ENCODE results near the gene IPCEF1. TPM values are rescaled to one million over a fixed set of nuclear protein-coding genes. Genes with fewer than 3 reads are reported as not detected.
"Not testable (repeated sequence)": the region's sequence is repeated elsewhere in the genome, so short reads cannot be mapped to it uniquely, and the experiment has no call there.

Gene IPCEF1
- total RNA-seq, 2 experiments from 2014 or later = 17.3 to 18.8 TPM

DNA sequence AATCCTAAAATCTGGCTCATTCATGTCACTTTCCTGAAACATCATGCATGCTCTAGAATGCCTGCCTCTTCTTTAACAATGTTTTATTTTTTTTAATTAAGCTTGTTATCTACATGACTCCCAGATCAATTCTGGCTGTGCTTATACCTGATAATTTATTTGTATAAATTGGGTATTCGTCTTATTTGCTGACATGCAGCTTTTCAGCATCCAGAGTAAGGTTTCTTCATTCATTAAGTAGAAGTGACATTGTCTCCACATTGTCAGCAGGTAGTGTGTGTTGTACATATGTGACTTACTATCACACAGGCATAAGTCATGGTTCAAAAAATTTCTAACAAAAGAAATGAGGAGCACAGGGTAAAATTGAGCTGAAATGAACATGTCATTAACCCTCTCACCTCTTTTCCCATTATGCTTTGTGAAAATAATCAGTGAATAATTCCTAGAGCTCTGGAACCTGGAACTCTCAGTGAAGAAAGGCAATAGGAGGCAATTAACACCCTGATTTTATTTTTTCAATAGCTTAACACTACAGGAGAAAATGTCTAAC is 160.2 kb downstream of the IPCEF1 start:
- peaks cover 31% of the 10 kb centered on the region for H3K36me3 Mint-ChIP-seq
- DNase-seq = no peak
- H3K9me3 Mint-ChIP-seq (ENCODE audit: low read depth) = peaks cover 2% of the 10 kb centered on the region
- ATAC-seq = no peak
- peaks cover 13% of the 10 kb centered on the region for H3K4me1 Mint-ChIP-seq
- CTCF ChIA-PET = interaction anchor here (1.3 to 1.9 kb wide), 3 partner anchors 12 to 81 kb away, joined by 3 to 7 read pairs (median 5); no protein-coding TSS in a partner anchor
- no peaks in the 10 kb centered on the region for H3K27me3 Mint-ChIP-seq
- H3K27ac Mint-ChIP-seq = no peak overlapping the region
- no peak overlapping the region for H3K4me3 Mint-ChIP-seq

DNA sequence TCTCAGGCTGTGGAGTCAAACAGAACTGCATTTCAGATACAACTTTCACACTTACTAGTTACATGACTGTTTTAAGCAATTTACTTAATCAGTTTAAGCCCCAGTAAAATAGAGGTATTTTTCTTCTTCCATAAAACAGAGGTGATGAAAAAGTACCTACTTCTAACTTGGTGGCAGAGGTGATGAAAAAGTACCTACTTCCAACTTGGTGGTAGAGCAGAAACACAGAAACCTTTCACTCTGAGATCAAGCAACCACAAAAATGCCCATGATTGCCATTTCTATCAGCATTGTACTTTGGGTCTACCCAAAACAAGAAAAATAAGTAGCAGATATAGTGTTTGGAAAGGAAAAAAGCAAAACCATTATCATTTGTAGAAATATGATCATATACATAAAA is 168.9 kb downstream of the IPCEF1 start:
- peaks cover under 1% of the 10 kb centered on the region for H3K9me3 Mint-ChIP-seq (ENCODE audit: low read depth)
- H3K4me1 Mint-ChIP-seq = peaks cover 10% of the 10 kb centered on the region
- H3K36me3 Mint-ChIP-seq = peaks cover 27% of the 10 kb centered on the region
- CTCF ChIA-PET = no interaction called here
- H3K27me3 Mint-ChIP-seq = no peaks in the 10 kb centered on the region
- no peak overlapping the region for H3K27ac Mint-ChIP-seq
- DNase-seq = no peak
- no peak overlapping the region for H3K4me3 Mint-ChIP-seq
- no peak for ATAC-seq

DNA sequence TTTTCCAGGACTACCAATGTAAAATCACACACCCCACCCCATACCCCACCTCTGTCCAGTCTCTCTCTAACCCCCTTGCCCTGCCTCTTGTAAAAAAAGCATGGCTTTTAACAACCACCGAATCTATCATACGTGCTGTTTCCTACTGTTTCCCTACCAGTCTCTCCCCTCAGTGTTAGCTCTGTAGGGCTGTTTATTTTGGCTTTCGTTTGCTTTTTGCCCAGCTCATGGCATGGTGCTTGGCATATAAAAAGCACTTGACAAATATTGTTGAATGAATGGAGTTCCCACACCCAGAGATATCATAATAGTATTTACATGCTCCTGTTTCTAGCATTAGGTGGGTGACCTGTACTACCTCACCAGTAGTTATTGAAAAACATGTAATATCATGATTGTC is 169.4 kb downstream of the IPCEF1 start:
- ATAC-seq (no peak), DNase-seq (no peak)
- Mint-ChIP-seq H3K4me3 (no peak overlapping the region), H3K9me3 (ENCODE audit: low read depth) (peaks cover under 1% of the 10 kb centered on the region), H3K36me3 (peaks cover 27% of the 10 kb centered on the region), H3K4me1 (peaks cover 10% of the 10 kb centered on the region), H3K27me3 (no peaks in the 10 kb centered on the region), H3K27ac (no peak overlapping the region)
- CTCF ChIA-PET = no interaction called here

DNA sequence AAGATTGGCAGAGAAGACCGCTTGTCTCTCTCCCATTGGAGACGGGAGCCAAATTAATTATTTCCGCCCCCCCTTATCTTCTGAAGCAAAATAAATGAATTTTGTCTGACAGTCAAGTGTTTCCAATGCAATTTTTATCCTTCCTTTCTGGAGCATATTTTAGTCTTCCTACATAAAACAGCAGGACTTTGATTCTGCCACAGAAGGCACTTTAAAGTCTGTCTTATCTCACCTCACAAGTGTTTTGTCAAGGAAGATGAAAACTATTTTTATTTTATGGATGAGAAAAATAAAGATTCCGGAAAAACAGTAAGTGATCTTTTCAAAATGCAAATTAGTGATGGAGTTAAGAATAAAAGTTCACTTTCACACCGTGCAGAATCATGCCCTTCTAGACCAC is 177.2 kb downstream of the IPCEF1 start:
- Mint-ChIP-seq H3K4me3 (no peak overlapping the region), H3K27ac (no peak overlapping the region), H3K9me3 (ENCODE audit: low read depth) (peaks cover 9% of the 10 kb centered on the region), H3K4me1 (no peaks in the 10 kb centered on the region), H3K36me3 (peaks cover 28% of the 10 kb centered on the region), H3K27me3 (no peaks in the 10 kb centered on the region)
- CTCF ChIA-PET = no interaction called here
- no peak for ATAC-seq
- no peak for DNase-seq

DNA sequence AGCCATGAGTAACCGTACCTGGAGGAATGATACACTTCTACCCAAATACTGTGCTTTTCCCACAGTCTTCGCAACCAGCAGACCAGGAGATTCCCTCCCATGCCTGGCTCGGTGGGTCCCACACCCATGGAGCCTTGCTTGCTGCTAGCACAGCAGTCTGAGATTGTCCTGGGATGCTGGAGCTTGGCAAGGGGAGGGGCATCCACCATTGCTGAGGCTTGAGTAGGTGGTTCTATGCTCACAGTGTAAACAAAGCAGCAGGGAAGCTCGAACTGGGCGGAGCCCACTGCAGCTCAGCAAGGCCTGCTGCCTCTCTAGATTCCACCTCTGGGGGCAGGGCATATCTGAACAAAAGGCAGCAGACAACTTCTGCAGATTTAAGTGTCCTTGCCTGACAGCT is 184.2 kb downstream of the IPCEF1 start:
- H3K9me3 Mint-ChIP-seq (ENCODE audit: low read depth); ATAC-seq; DNase-seq; H3K4me1 Mint-ChIP-seq; H3K27ac Mint-ChIP-seq; H3K27me3 Mint-ChIP-seq; H3K4me3 Mint-ChIP-seq; CTCF ChIA-PET: not testable (repeated sequence)
- H3K36me3 Mint-ChIP-seq = peaks cover 38% of the 10 kb centered on the region

DNA sequence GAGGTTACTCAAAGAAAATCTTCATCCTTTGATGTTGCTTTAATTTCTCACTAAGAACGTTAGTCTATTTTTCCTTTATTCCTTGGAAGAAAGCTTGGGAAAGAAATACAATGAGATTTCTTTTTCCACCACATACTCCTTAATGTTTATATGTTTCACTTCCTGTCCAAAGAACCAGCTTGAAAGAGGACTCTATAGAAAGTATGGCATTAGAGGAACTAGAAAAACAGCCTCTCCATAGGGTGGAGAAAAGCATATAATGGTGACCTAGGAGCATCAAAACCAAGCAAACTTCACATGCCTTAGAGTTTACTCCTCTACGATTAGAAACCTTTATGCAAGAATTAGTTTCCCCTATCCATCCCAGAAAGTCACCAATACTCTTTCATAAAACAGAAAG is 186.5 kb downstream of the IPCEF1 start:
- Mint-ChIP-seq H3K9me3 (ENCODE audit: low read depth) (peaks cover 4% of the 10 kb centered on the region), H3K27ac (no peak overlapping the region), H3K36me3 (peaks cover 37% of the 10 kb centered on the region), H3K27me3 (no peaks in the 10 kb centered on the region), H3K4me3 (no peak overlapping the region), H3K4me1 (peaks cover 10% of the 10 kb centered on the region)
- CTCF ChIA-PET = interaction anchor here (0.6 to 0.9 kb wide), 2 partner anchors 13 to 340 kb away, joined by 3 to 4 read pairs; partner anchors contain the start of gene CNKSR3
- ATAC-seq (no peak), DNase-seq (no peak)

DNA sequence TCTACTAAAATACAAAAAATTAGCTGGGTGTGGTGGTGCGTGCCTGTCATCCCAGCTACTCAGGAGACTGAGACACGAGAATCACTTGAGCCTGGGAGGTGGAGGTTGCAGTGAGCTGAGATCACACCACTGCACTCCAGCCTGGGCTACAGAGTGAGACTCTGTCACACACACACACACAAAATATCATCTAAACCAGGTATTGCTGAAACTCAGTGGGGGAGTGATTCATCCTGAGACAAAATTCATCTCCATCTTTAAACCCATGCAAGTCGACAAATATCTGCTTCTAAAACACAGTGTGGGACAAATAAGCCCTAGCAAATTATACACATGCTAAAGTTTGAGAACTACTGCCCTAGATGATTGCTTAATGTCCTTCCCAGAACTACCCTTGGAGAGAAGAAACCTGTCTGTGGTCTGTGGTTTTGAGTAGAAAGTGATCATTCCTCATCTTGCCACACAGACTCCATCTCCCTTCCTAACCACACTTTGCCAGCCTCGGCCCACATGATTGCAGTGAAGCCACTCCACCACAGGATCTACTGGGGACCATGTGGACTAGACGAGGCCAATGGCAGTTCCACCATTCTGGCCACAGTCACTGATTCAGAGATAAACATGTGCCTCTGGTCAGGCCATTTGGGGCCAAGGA is 187.3 kb downstream of the IPCEF1 start:
- Mint-ChIP-seq H3K27ac (no peak overlapping the region), H3K36me3 (peaks cover 32% of the 10 kb centered on the region), H3K9me3 (ENCODE audit: low read depth) (no peaks in the 10 kb centered on the region), H3K27me3 (no peaks in the 10 kb centered on the region), H3K4me1 (peaks cover 10% of the 10 kb centered on the region), H3K4me3 (no peak overlapping the region)
- CTCF ChIA-PET = no interaction called here
- no peak for DNase-seq
- ATAC-seq = no peak

DNA sequence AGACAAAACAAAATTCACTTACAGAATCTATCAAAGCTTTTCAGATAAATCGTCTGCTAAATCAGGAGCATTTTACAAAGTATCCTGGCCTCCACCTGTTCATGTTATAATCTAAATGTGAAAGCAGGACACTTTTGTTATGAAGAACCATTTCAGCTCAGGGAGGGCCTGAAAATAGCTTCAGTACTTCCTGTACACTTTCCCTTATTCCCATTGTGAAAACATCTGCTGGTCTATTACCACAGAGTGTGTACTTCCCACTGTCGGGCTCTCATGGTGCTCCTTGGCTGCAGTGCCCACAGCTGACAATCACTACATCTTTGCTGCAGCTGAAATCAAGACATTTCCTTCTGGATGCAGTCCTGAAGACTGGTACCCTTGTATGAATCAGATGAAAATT is 189.5 kb downstream of the IPCEF1 start:
- Mint-ChIP-seq H3K4me1 (peaks cover 10% of the 10 kb centered on the region), H3K27ac (no peak overlapping the region), H3K9me3 (ENCODE audit: low read depth) (no peaks in the 10 kb centered on the region), H3K4me3 (no peak overlapping the region), H3K27me3 (no peaks in the 10 kb centered on the region), H3K36me3 (peaks cover 25% of the 10 kb centered on the region)
- CTCF ChIA-PET = interaction anchor here (1.1 to 3.1 kb wide), 2 partner anchors 9 to 110 kb away, joined by 3 to 14 read pairs; no protein-coding TSS in a partner anchor
- ATAC-seq (no peak), DNase-seq (no peak)

DNA sequence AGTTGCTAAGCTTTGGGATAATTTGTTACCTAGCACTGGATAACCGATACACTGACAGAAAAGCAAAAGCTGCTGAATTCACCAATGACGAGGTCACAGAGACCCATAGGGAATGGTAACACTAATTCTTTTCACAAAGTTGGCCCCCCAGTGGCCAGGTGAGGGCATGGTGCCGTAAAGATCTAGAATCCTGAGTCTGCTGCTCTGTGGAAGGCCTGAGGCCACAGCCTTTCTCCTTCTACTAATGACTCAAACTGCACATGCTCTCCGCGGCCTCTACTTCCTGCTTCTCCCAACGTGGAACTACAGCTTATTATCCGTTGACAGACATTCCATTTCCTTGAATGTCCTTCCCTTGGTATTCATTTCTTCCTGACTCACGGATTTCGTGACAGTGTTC is 190.5 kb downstream of the IPCEF1 start:
- DNase-seq (no peak), ATAC-seq (no peak)
- no peak overlapping the region for H3K27ac Mint-ChIP-seq
- CTCF ChIA-PET = interaction anchor here (3.1 kb wide), 1 partner anchor 111 kb away, joined by 14 read pairs; no protein-coding TSS in a partner anchor
- peaks cover 24% of the 10 kb centered on the region for H3K36me3 Mint-ChIP-seq
- no peaks in the 10 kb centered on the region for H3K9me3 Mint-ChIP-seq (ENCODE audit: low read depth)
- no peak overlapping the region for H3K4me3 Mint-ChIP-seq
- no peaks in the 10 kb centered on the region for H3K27me3 Mint-ChIP-seq
- H3K4me1 Mint-ChIP-seq = peaks cover 10% of the 10 kb centered on the region

DNA sequence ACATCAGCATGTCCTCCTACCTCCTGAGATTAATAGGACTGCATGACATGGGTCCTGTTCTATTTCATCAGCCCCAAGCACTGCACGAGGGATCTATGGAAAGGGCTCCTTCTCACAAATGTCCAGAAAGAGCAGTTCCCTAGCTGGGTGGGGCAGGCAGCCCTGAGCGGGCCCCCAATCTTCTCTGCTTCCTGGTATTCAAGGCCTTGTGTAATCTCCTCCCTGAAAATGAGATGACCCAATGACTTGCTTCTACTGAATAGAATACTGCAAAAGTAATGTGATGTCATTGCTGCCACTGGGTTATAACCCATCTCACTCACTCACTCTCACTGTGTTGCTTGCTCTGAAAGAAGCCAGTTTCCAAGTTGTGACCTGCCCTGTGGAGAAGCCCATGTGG is 191.1 kb downstream of the IPCEF1 start:
- DNase-seq = no peak
- Mint-ChIP-seq H3K4me3 (no peak overlapping the region), H3K4me1 (peaks cover 10% of the 10 kb centered on the region), H3K36me3 (peaks cover 20% of the 10 kb centered on the region), H3K27ac (no peak overlapping the region), H3K27me3 (no peaks in the 10 kb centered on the region), H3K9me3 (ENCODE audit: low read depth) (no peaks in the 10 kb centered on the region)
- CTCF ChIA-PET = interaction anchor here (3.1 kb wide), 1 partner anchor 112 kb away, joined by 14 read pairs; no protein-coding TSS in a partner anchor
- no peak for ATAC-seq

DNA sequence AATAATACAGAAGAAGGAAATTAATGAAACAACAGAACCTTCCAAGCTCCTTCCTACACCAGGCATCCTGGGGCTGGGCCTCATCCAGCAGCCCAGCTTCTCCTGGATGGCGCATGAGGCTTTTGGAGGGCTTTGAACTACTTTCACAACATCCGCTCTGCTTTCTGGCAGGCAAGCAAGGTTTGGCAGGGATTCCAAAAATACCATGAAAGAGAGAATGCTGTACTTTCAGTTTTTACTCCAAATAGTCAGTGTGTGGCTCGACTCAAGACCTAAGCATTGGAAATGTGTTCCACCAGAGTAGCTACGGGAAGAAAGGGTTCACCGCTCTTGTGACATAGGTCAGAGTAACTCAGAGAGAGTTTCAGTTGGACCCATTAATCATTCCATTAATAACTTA is 192.2 kb downstream of the IPCEF1 start:
- ATAC-seq (no peak), DNase-seq (no peak)
- H3K4me1 Mint-ChIP-seq = peaks cover 6% of the 10 kb centered on the region
- H3K9me3 Mint-ChIP-seq (ENCODE audit: low read depth) = no peaks in the 10 kb centered on the region
- CTCF ChIA-PET = interaction anchor here (1.3 to 3.1 kb wide), 2 partner anchors 11 to 113 kb away, joined by 3 to 14 read pairs; no protein-coding TSS in a partner anchor
- no peak overlapping the region for H3K4me3 Mint-ChIP-seq
- H3K27ac Mint-ChIP-seq = no peak overlapping the region
- no peaks in the 10 kb centered on the region for H3K27me3 Mint-ChIP-seq
- peaks cover 19% of the 10 kb centered on the region for H3K36me3 Mint-ChIP-seq

DNA sequence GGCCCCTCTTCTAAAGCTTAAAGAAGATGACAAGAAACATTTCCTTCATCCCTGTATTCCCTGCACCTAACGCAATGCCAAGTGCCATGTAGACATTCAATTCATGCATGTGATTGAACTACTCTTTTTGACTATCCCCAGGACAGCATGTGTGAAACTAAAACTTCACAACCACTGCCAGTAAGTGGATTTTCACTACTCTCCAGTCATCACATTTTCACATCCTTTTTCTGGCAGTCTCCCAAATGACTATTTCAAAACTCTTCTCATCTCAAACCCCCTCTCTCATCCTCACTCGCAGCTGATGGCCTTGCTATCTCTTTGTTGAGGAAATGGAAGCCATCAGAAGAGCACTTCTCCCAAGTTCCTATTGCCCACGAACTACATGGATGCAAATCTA is 194.9 kb downstream of the IPCEF1 start:
- CTCF ChIA-PET = interaction anchor here (0.9 to 1.3 kb wide), 2 partner anchors 112 to 119 kb away, joined by 3 read pairs; no protein-coding TSS in a partner anchor
- H3K36me3 Mint-ChIP-seq = peaks cover 8% of the 10 kb centered on the region
- no peak overlapping the region for H3K4me3 Mint-ChIP-seq
- no peak overlapping the region for H3K27ac Mint-ChIP-seq
- H3K4me1 Mint-ChIP-seq = peaks cover 14% of the 10 kb centered on the region
- no peaks in the 10 kb centered on the region for H3K9me3 Mint-ChIP-seq (ENCODE audit: low read depth)
- DNase-seq (no peak), ATAC-seq (no peak)
- no peaks in the 10 kb centered on the region for H3K27me3 Mint-ChIP-seq

DNA sequence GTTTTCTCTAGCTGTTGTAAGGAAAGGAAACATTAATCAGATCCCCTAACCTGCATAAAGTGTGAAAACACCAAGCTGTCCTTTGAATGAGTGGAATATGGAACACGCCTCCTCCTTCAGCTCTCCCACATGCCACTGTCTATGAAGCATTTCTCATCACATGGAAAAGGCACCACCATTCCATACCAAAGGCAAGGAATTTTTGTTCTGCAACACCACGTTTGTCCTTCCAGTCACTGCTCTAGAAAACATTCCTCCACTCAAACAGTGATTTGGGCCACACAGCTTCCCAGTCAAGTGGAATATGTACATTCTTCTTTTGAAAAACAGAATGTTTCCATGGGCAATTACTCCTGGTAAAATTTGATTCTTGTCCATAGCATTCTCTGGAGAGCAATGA is 197.5 kb downstream of the IPCEF1 start:
- Mint-ChIP-seq H3K4me1 (peaks cover 26% of the 10 kb centered on the region), H3K9me3 (ENCODE audit: low read depth) (no peaks in the 10 kb centered on the region), H3K27ac (no peak overlapping the region), H3K4me3 (no peak overlapping the region), H3K27me3 (no peaks in the 10 kb centered on the region), H3K36me3 (peaks cover 4% of the 10 kb centered on the region)
- CTCF ChIA-PET = interaction anchor here (2.7 to 4.3 kb wide), 2 partner anchors 89 to 116 kb away, joined by 14 to 81 read pairs; no protein-coding TSS in a partner anchor
- ATAC-seq = no peak
- DNase-seq = no peak

DNA sequence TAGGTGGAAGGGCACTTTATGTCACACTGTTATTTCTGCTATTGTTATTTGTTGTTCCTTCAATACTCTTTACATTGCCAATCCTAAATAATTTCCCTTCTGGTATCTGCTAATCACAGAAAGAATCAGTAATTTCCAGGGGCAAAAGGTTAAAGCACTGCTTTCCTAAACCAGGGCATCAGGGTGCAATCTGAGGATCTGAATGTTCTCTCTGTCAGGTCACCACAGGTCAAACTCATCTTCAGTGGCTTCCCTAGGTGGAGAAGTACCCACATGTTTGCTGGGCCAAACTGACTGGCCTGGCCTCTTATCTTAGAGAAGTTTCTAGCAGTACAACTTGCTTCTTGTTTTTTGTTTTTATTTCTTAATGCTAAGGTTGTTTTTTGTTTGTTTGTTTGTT is 198.9 kb downstream of the IPCEF1 start:
- H3K4me3 Mint-ChIP-seq = peak overlapping the region; percentile 71
- ATAC-seq (no peak), DNase-seq (no peak)

More for the DNA sequence above, 198.9 kb downstream of the IPCEF1 start:
- peaks cover 4% of the 10 kb centered on the region for H3K36me3 Mint-ChIP-seq
- peak overlapping the region; percentile 83 for H3K27ac Mint-ChIP-seq
- peaks cover 26% of the 10 kb centered on the region for H3K4me1 Mint-ChIP-seq
- H3K9me3 Mint-ChIP-seq (ENCODE audit: low read depth) = no peaks in the 10 kb centered on the region
- H3K27me3 Mint-ChIP-seq = no peaks in the 10 kb centered on the region
- CTCF ChIA-PET = interaction anchor here (0.8 to 4.3 kb wide), 13 partner anchors 9 to 518 kb away, joined by 3 to 81 read pairs (median 4); no protein-coding TSS in a partner anchor
